UCSD-AML1 (cell line): ENCODE results near the gene IMMT.
"Not testable (repeated sequence)": the region's sequence is repeated elsewhere in the genome, so short reads cannot be mapped to it uniquely, and the experiment has no call there.

Experiments used
- DNase-seq: peaks from one replicate; lab custom pipeline; 2025; ENCODE audit not compliant: unreplicated experiment; lab: John Stamatoyannopoulos, UW

Gene IMMT

DNA sequence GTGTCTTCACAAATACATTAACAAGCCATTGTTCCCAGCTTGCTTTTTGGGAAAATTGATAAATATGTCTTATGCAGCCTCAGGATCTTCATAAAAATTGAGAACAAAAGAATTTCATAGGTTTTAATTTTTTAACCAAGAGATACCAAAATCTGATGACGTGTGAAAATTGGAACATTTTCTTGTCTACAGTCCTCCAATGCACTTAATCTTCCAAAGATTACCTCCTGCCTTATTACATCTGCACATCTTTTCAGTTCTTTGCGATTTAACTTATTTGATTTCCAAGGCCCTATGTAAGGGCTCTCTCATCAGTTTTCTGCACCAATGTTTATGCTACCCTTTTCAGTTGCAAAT is 7.1 kb upstream of the IMMT start:
- no peak for DNase-seq

DNA sequence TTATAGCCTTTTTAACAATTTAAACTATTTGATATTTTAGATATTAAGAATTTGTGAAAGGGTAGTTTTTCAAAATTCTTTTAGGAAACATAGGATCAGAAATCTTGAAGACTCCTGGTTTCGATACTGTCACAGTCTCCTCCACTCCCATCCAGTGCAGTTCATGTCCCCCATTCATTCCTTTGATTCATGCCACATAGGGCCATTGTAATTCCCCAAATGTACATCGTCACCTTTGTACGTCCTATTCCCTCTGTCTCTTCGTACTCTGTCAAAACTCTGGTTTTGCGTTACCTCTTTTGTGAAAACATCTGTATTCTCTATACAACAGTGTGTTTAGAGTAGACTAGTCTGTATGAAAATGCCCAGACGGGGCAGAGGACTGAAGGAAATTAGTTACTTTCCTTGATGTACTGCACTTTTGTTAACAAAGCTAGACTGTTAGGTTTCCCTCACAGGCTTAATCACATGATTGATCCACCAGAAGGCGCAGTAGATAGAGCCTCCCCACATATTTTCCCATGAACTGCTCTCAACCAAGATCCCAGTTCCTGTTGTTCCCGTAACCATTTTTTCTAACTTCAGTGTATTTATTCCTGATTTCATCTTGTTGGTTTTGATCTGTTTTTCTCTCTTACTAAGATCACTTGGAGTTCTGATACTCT is 6.5 kb upstream of the IMMT start:
- DNase-seq = no peak

DNA sequence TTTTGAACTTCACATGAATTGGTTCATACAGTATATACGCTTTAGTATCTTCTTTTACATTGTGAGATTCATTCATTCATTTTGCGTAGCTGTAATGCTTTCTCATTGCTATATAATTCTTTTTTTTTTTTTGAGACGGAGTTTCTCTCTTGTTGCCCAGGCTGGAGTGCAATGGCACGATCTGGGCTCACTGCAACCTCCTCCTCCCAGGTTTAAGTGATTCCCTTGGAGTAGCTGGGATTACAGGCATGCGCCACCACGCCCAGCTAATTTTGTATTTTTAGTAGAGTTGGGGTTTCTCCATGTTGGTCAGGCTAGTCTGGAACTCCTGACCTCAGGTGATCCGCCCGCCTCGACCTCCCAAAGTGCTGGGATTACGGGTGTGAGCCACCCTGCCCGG is 5.3 kb upstream of the IMMT start:
- DNase-seq = not testable (repeated sequence)

DNA sequence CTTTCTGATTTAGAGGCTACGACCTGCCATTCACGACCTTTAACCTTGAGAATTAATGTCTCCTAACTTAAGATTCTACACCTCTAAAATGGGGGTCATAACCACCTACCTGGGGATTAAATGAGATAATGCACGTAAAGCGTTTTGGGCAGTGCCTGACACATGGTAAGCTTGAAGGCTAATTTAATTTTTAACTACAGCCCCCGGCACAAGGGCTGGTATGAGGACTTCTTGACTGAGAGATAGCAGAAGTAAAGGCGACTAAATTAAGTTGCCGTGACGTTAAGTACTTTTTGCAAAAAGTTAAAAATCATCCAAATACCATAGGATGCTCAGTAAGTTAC is 4.5 kb upstream of the IMMT start:
- no peak for DNase-seq

DNA sequence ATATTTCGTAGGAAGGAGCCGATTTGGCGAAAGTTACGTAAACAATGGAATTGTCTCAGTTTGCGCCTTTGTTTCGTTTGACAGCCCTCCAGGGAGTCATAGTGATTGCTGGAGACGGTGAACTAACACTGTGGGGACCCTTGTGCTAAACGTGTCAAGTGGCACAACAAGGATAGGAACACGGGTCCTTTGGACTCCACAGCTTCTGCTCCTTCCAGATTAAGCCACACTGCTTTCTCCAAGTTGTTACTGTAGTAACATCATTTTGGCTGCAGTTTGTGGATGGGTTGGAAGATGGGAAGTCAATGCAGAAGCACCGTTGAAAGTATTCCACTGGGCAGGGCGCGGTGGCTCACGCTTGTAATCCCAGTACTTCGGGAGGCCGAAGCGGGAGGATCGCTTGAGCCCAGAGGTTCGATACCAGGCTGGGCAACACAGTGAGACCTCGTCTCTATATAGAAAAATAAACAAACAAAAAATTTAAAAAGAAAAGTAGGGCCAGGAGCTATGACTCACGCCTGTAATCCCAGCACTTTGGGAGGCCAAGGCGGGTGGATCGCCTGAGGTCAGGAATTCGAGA is 636 bp upstream of the IMMT start:
- DNase-seq = no peak

DNA sequence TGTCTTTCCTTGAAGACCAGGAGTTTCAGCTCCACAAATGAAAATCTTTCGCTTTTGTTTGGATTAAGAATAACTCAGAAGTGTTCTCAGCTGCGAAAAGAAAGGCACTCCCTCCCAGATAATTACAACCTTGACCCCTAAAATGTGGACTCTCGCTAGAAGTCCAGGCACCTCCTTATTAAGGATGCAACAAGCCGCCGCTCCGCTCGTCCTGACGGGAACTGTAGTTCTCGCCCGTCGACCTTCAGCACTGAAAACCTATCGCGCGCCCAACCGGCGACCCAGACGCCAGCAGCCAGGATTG is 559 bp downstream of the IMMT start:
- no peak for DNase-seq

DNA sequence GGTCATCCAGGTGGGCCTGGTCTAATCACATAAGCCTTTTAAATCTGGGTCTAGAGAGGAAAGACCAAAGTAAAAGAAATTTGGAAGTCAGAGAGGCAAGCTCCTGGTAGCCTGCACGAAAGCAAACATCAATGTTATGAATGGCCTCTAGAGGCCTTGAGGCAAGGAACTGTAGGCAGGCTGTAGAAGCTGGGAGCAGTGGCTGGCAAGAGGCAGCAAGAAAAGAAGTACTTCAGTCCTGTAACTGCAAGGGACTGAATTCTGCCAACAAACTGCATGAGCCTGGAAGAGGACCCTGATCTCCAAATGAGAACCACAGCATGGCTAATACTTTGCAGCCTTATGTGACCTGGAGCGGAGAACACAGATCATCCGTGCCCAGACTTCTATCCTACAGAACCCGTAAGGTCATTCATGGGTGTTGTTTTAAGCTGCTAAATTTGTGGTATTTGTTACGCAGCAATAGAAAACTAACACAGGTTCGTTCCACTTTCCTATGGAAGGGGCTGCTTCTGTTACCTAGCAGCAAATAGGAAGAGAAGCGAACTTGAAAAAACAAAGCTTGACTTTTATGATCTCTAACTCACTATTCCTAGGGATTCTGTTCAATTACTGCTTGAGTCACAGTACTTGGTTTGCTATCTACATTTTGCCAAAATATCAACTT is 1.2 kb downstream of the IMMT start:
- no peak for DNase-seq

DNA sequence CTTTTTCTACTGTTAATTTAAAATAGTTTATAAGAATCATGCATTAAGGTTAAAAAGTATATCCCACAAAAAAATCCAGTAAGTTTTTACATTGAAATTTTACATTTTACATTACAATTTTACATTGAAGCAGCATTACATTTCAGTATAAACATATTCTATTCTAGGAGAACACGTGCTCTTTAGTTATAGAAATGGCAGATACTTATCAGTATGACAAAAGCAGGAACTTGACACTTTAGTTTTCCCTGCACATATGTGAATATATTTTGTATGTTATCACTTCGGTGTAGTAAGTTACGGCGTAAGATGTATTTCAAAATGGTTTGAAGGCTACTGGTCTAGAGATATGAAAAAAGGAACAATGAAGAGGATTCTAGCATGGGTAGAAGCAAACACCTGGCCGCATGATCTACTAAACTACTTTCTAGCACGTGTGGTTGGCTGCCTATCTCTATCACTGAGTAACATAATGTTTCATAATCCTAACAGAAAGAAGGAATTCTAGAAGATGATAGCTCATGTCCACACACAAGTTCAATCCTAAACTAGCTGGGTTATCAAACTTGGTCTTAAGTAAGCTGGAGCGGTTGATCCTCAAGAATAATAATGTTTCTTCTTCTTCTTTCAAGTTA is 5.4 kb downstream of the IMMT start:
- DNase-seq = no peak

DNA sequence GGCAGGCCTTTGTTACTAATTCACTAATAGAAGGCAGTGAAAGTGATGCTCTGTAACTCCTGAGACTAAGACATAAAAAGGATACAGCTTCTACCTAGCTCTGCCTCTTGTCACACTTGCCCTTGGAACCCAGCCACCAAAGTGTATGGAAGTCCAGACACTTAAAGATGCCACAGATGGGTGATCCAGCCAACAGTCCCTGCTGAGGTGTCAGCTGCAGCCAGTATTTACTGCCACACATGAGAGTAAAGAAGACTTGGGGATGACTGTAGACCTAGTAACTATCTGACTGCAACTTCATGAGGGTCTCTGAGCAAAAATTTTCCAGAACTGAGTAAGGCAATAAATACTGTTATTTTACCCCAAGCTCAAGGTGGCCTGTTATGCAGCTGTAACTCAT is 8.8 kb downstream of the IMMT start:
- no peak for DNase-seq

DNA sequence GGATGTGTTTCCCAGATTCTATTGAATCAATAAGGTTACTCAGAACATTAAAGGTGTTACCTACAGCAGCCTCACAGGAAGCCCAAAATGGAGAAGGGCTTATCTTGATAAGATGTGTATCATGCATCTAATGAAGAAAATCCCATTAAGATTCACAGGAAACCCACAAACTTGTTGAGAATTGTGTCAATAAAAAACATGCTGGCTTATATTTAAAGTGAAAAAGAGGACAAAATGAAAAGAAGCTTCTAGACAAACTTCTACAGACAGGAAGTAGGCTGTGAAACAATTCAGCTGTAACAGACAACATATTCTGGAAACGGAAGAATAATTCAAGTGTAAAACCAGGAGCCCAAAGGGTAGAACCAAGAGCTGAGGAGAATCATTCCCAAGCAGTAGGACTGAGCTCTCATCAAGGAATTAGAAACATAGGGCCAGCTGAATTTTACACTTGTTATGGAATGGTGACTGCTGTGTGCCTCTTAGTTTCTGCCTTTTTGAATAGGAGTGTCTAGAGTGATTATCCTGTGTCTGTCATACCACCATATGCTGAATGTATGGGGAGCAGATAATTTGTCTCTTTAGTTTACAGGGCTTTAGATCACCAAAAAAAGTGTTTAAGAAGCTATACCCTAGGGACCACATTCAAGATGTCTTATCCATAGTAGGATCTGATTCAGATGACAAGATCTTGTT is 9.6 kb downstream of the IMMT start:
- DNase-seq = no peak

DNA sequence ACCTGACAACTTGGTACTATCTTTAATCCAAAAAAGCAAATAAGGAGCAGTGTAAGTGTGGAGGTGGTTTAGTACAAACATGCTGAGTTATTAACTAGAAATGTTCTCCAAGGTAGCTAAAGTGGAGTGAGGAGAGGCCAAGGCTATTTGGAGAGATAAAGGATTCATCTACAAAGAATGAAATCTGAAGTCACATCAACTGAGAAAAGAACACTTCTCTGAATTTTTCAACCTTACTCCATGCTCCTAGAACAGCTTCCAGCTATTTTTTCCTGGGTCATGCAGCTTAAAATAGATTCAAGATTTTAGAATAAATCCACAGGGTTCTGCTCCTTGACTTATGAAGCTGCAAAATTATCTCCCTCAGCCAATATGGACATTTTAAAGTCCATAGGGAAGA is 18.7 kb downstream of the IMMT start:
- no peak for DNase-seq

DNA sequence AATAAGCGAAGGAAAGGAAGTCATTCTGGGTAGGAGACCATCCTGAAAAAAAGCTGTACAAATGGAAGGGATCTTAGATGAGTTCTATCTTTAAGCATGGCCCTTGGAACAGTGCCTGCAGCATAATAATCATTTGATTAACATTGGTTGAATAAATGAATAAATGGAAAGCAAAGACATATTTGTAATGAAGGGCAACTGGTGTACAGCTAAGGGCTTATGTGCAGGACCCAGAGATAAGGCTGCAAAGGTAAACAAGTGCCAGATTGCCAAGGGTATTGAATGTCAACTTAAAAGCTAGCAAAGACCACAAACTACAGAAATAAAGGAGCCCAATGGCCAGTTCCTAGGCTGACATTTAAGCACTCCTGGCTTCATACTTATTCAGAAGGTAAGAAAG is 19.4 kb downstream of the IMMT start:
- no peak for DNase-seq

DNA sequence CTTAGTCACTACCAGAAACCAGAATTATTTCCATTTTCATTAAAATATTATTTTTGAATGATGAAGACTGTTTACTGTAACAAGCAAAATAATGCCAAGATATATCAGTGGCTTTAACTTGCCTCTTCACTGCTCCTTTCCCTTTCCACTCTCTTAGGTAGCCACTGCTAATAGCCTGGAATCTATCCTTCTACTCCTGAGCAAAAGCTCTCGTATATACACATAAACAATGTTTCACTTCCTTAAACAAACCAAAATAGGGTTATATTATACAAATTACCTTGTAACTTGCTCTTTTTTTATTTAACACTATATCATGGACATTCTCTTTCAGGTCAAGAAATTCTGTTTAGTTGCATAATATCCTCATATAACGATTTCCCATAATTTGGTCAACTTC is 20.8 kb downstream of the IMMT start:
- no peak for DNase-seq

DNA sequence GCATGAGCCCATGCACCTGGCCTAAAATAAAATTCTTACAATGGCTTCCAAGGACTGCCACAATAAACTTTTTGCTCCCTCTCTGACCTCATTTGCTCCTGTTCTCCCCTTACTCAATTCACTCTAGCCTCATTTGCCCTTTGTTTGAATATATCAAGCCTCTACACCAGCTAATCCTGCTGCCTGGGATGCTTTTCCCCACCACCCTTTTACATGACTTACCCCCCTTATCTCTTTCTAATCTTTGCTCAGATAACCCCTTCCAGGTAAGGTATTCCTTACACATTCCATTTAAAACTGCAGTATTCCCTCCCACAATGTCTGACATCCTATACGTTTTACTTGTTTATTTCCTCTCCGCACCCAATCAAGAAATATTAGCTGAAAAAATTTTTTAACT is 22.7 kb downstream of the IMMT start:
- no peak for DNase-seq

DNA sequence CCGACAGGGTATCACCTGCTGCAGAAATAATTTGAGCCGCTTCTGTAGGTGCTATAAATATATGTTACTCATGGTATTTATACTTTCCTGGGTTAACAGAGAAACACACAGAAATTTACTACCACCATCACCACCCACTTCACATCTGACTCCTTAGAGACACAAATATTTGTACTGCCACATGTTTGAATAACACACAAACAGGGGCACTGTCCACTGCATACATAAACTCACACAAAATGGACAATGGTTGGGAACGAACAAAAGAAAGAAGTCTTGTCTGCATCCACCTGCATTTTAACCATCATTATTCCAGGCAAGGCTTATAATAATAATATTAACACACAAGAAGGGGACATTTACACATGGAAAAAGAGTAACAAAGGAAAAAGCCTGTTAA is 24.0 kb downstream of the IMMT start:
- DNase-seq = no peak

DNA sequence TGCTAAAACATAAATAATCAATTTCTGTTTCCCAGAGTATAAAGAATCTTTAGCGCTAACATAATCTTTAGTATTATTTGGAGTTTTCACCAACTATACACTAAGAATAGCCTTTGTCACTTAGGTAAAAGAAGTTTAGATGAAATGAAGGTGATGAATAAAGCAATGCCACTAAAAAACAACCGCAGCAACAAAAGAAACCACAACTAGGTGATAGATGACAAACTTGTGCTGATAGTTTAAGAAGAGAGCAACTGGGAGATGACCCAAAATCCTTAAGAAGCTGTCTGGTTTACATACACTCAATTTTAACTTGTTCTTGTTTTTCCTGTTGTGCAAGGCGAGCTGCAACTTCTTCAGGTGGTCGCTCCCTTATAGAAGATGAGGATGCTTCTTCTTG is 24.8 kb downstream of the IMMT start:
- DNase-seq = no peak

DNA sequence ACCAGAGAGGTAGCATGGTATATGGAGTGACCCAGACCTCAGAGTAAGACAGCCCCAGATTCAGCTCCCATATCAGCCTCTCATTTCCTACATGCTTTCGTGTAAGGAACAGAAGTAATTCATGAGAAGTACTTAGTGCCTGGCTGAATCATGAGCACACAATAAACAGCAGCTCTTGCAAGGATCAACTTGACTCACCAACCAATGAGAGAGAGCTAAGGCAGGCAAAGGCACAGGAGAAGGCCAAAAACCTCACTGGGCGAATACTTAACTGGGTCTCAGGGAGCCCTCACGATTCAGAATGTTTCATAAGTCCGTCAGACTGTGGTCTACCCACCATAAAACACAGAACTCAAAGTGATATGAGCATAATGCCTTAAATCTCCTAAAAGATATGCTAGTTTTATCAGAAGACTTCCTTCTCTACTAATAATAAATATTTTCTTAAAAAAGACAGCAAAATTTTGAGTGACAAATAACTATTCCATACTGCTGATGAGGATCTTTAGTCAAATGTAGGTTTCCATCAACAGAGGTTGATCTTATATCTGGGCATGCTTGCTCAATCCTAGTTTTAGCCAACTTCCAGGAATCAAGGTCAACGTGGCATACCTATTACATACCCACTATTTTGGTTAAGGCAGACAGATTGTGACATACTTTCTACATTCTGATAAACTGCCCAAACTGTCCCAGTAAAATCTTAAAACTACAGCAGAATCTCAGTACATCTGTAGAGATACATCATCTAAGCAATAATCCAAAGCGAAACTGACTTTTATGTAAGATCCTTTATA is 34.9 kb downstream of the IMMT start:
- DNase-seq = no peak

DNA sequence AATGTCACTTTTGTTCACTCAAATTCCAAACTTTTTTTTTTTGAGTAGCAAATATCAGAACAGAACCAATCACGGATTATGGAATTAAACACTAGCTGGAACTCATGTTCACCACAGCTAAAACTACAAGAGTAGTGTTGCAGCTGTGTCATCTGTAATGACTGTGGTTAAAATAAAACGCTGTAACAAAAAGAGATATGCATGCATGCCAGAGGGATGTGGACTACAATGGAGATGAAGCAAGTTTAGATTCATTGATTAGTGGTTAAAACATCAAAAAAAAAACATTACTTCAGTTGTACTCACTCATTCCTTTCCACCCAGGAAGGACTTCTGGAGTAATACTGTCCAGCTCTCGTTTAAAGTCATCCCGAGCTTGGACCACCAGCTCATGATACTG is 37.0 kb downstream of the IMMT start:
- DNase-seq = no peak

DNA sequence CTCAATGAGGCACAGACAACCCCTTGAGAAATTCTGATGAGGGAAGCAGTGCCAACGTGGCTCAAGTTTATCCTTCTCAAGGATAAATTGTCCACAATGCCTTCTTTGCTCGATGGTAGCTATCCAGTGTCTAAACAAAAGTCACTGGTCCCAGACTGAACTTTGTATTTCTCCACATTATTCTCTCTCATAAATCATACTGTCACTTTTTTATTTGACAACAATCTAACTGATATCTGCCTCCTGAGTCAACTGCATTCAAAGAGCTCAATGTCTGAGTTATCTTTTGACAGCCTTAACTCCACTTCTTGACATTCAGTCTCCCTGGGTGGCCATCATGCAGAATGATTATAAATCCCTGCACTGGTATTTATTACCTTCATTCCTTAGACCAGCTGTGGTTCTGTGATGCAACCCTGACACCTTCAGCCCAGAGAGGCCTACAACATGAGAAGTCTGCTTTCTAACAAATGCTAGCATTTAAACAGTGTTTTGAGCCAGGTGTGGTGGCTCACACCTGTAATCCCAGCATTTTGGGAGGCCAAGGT is 38.2 kb downstream of the IMMT start:
- DNase-seq = no peak

DNA sequence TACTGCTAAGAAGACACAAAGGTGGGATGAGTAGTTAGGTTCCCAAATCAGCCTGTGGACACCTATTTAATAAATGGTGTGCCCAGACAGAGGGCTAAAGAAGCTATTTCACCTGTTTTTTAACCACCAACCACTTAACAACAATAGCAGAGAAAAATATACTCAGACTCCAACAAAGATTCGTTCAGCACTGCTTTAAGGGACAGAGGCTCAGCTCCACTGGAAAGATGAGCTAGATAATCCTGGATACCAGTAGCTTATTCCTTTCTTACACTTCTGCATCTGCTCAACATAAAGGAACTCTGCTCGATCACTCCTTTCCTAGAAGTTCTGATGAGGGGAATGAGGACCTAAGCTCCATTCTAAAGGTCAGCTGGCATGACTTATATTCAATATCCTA is 44.8 kb downstream of the IMMT start:
- DNase-seq = no peak

DNA sequence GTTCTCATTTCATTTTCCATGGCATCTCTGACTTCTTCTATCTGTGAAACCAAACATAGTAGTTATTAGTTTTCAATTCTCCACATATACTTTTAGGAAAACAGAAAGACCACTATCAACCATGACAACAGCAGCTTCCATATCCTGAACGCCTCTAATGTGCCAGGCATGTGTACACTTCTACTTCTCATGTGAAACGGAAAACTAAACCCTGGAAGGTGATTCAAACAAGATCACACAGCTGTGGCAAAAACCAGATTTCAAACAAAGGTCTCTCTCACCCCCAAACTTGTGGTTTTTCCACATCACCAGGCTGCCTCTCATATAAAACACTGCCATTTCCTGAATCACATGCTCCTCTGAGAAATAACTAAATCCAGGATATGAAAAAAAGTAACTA is 47.5 kb downstream of the IMMT start:
- DNase-seq = no peak
